ENCODE data around the gene IFI6.
"Not testable (repeated sequence)": the region's sequence is repeated elsewhere in the genome, so short reads cannot be mapped to it uniquely, and the experiment has no call there.

IFI6 gene

DNA sequence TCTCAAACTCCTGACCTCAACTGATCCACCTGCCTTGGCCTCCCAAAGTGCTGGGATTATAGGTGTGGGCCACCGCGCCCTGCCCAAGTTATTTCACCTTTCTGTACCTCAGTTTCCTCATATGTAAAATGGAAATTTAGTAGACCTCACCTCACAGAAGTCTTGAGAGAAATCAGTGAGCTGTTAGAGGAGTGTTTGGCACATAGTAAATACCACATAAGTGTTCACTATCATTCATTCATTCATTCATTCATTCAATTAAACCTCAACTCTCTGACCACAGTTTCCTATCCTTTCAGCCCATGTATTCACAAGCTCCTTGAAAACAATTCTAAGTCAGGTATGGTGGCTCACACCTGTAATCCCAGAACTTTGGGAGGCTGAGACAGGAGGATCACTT lies 33.2 kb downstream of the IFI6 start:
- TF ChIP-seq JUND (IDR thresholded peaks at IDR 0.05; ENCODE audit: low read depth), result no peak
- DNase-seq (ENCODE audit: low read depth in 1 of 2, low spot score in 1 of 2), result no peak
- in situ Hi-C loops (cut with HindIII; ENCODE audit: low pct_unique_long_range_greater_than_20kb, low sequenced_read_pairs), result no loop called here

DNA sequence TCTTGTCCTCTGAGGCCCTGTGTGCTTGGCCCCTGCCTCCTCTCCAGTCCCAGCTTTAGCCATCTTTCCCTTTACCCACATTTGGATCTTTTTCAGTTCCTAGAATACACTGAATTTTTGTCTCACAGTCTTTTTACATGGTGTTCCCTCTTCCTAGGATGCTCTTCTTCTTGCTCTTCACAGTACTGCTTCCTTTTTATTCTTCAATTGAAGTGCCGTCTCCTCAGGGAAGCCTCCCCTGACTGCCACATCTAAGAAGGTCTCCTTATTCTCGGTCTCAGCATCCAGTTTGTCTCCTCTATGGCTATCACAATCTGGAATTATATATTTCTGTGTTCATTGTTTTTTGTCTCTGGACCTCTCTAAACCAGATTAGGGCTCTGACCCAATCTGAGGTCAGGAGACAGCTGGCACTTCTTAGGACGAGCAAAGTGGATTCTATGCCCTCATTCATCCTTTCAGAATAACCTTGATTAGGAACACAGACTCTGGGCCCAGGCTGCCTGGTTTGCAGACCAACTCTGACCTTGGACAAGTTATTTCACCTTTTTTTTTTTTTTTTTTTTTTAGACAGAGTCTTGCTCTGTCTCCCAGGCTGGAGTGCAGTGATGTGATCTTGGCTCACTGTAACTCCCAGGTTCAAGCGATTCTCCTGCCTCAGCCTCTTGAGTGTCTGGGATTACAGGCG lies 33.8 kb downstream of the IFI6 start:
- TF ChIP-seq JUND (IDR thresholded peaks at IDR 0.05; ENCODE audit: low read depth), result no peak
- DNase-seq (ENCODE audit: low read depth in 1 of 2, low spot score in 1 of 2), result no peak
- in situ Hi-C loops (cut with HindIII; ENCODE audit: low pct_unique_long_range_greater_than_20kb, low sequenced_read_pairs), result no loop called here

DNA sequence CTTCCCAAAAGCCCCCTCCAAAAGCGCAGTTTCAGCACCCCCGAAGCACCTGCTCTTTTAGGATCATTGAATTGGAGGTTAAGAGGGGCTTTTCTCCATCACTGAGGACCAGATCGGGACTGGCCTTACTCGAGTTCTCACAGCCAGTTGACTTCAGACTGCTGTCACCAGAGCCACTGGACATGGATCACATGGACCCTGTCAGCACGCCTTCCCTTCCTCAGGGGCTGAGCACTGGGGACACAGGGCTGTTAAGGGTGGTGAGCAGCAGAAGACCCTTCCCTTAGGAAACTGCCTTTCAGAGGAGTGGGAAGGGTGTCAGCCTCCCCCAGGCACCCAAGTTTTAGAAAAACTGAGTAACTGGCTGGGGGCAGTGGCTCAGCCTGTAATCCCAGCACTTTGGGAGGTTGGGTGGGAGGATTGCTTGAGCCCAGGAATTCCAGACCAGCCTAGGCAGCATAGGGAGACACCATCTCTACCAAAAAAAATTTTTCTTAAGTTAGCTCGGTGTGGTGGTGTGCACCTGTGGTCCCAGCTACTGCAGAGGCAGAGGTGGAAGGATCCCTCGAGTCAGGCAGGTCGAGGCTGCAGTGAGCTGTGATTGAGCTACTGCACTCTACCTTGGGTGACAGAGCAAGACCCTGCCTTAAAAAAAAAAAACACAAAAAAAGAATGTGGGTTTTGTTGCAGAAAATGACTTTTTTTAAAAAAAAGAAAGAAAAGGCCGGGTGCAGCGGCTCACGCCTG lies 36.4 kb downstream of the IFI6 start:
- no peak for TF ChIP-seq JUND (IDR thresholded peaks at IDR 0.05; ENCODE audit: low read depth)
- no peak for DNase-seq (ENCODE audit: low read depth in 1 of 2, low spot score in 1 of 2)
- in situ Hi-C loops (cut with HindIII; ENCODE audit: low pct_unique_long_range_greater_than_20kb, low sequenced_read_pairs), result no loop called here

DNA sequence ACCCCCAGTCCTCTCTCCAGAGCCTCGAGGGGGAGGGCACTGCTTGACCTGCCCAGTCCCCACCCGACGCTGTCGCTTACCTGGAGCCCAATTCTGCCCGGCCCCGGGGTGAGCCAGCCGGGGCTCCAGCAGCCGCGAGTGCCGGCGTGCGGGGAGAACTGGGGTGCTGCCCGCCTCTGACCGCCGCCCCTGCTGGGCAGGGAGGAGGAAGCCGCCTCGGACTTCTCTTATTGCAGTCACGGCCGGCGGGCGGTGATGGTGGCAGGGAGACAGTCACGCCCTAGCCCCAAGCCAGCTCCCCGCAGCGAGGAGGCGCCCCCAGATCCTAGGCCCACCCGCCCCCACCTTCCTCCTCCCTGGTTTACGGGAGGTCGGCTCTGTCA lies 37.0 kb downstream of the IFI6 start, which contains the start of gene FGR:
TSS of gene FGR (minus strand) at position 201 of the 383 bp plus-strand sequence. CDS start 11,269 bp downstream, outside the sequence.
- in situ Hi-C loops (cut with HindIII; ENCODE audit: low pct_unique_long_range_greater_than_20kb, low sequenced_read_pairs), result no loop called here
- no peak for TF ChIP-seq JUND (IDR thresholded peaks at IDR 0.05; ENCODE audit: low read depth)
- no peak for DNase-seq (ENCODE audit: low read depth in 1 of 2, low spot score in 1 of 2)

DNA sequence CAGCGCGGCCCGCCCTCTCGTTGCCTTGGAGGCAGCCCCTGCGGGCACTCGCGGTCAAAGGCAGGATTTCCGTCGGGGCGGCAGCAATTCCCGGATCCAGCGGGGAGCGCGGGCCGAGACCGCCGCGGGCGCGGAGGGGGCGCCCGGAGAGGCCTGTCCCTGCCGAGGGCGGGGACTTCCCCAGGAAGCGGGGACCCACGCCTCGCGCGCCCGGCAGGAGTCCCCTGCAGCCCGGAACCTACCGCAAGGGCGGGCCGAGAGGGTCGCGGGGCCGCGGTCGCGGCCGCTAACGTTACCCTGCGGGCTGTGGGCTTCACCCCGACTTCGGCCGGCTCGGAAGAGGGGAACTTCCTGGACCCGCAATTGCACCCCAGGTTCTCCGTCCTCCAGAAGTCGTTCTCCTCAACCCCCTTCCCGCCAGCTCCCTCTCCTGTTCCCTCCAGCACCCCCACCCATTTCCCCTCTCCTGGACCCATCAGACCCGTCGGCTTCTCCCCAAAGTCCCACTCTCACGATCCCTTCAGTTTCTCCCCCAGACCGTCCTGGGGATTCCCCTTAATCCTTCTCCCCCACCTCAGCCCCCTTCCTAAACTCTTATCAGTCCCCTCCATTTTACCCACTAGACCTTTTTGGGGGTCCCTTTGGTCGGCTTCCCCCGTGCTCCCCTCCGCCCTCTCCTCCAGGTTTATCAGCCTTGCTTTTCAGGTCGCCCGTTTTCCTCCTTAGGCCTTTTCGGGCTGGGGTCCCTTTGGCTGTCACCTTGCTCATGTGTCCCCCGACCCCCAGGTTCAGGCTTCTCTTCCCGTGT lies 37.6 kb downstream of the IFI6 start:
- no peak for DNase-seq (ENCODE audit: low read depth in 1 of 2, low spot score in 1 of 2)
- no peak for TF ChIP-seq JUND (IDR thresholded peaks at IDR 0.05; ENCODE audit: low read depth)
- in situ Hi-C loops (cut with HindIII; ENCODE audit: low pct_unique_long_range_greater_than_20kb, low sequenced_read_pairs), result no loop called here

- DNase-seq (ENCODE audit: low read depth in 1 of 2, low spot score in 1 of 2), result no peak
- in situ Hi-C loops (cut with HindIII; ENCODE audit: low pct_unique_long_range_greater_than_20kb, low sequenced_read_pairs), result no loop called here
These were observed 38.3 kb downstream of the IFI6 start for GRCh38 chr1:27633640-27634176.

DNA sequence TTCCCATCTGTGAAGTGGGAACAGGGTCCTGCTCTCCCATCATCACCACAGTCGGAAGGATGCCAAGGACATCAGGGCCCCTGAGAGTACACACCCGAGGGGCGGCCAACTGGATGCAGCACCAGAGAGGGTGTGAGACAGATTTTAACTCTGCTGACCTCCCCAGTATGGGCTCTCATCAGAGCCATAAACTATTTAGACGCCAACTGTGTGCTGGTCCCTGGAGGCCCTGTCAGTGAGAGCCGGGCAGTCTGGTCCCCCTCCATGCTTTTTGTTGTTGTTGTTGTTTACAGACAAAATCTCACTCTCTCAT lies 38.7 kb downstream of the IFI6 start:
- DNase-seq (ENCODE audit: low read depth in 1 of 2, low spot score in 1 of 2), result no peak
- in situ Hi-C loops (cut with HindIII; ENCODE audit: low pct_unique_long_range_greater_than_20kb, low sequenced_read_pairs), result no loop called here
- TF ChIP-seq JUND (IDR thresholded peaks at IDR 0.05; ENCODE audit: low read depth), result no peak

More at GRCh38 chr1:27633640-27634176, 38.3 kb downstream of the IFI6 start:
- no peak for TF ChIP-seq JUND (IDR thresholded peaks at IDR 0.05; ENCODE audit: low read depth)

GRCh38 chr1:27632387-27633297 lies 39.4 kb downstream of the IFI6 start:
- in situ Hi-C loops (cut with HindIII; ENCODE audit: low pct_unique_long_range_greater_than_20kb, low sequenced_read_pairs), result no loop called here
- no peak for DNase-seq (ENCODE audit: low read depth in 1 of 2, low spot score in 1 of 2)
- TF ChIP-seq JUND (IDR thresholded peaks at IDR 0.05; ENCODE audit: low read depth), result no peak

GRCh38 chr1:27630859-27631491 lies 41.0 kb downstream of the IFI6 start:
- no peak for TF ChIP-seq JUND (IDR thresholded peaks at IDR 0.05; ENCODE audit: low read depth)
- in situ Hi-C loops (cut with HindIII; ENCODE audit: low pct_unique_long_range_greater_than_20kb, low sequenced_read_pairs), result no loop called here
- no peak for DNase-seq (ENCODE audit: low read depth in 1 of 2, low spot score in 1 of 2)

DNA sequence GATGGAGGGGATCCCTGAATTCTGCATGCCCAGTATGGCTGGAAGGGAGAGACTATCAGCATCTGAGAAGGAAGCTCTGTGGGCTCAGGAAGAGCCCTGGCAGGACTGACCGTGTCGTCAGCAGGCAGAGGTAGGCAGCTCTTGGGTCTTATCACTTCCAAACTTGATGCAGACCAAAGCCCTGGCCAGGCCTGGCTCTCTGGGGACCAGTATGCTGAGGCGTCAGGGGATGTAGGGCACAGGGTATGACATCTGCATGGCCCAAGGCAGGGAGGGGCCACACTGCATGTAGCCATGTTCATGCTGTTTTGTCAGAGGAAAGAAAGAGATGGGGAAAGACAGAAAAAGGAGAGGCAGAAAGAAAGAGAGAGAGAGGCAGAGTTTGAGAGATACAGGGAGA lies 43.3 kb downstream of the IFI6 start:
- in situ Hi-C loops (cut with HindIII; ENCODE audit: low pct_unique_long_range_greater_than_20kb, low sequenced_read_pairs), result no loop called here
- no peak for DNase-seq (ENCODE audit: low read depth in 1 of 2, low spot score in 1 of 2)
- TF ChIP-seq JUND (IDR thresholded peaks at IDR 0.05; ENCODE audit: low read depth), result no peak

DNA sequence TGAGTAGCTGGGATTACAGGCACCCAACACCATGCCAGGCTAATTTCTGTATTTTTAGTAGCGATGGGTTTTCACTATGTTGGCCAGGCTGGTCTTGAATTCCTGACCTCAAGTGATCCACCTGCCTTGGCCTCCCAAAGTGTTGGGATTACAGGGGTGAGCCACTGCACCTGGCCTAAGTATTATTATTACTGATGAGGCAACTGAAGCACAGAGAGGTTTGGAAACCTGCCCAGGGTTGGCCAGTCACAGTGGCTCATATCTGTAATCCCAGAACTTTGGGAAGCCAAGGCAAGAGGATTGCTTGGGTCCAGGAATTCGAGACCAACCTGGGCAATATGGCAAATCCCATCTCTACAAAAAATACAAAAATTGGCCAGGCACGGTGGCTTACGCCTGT lies 44.3 kb downstream of the IFI6 start:
- in situ Hi-C loops (cut with HindIII; ENCODE audit: low pct_unique_long_range_greater_than_20kb, low sequenced_read_pairs), result not testable (repeated sequence)

More for the DNA sequence above, 44.3 kb downstream of the IFI6 start:
- not testable (repeated sequence) for DNase-seq (ENCODE audit: low read depth in 1 of 2, low spot score in 1 of 2)

Measured in T47D (cell line).